Liver (tissue), 3 donors: ENCODE data around the gene TACC3.
A peak's percentile ranks its signal among the peaks of the same experiment; 100 is the strongest.

Experiments
- CTCF ChIP-seq: fragments of 150-350 bp; IDR thresholded peaks from 2 replicates; pipeline ENCODE4 v1.5.1; 2017; ENCODE audit warnings: improper control_type of control experiment, low read depth, low read length; ENCODE audit not compliant: missing input control
- FOXA1 ChIP-seq: IDR thresholded peaks from 2 replicates; pipeline ENCODE4 v1.6.1; 2016; ENCODE audit warnings: antibody characterized with exemption
- GABPA ChIP-seq, 2 donors: IDR thresholded peaks in 1 of 2; conservative IDR thresholded peaks in 1 of 2; 2 replicates each; pipeline ENCODE4 v1.6.1; 2016; ENCODE audit warnings: antibody characterized with exemption in 2 of 2, mild to moderate bottlenecking in 1 of 2, moderate library complexity in 1 of 2
- JUND ChIP-seq, 2 donors: IDR thresholded peaks; 2 replicates each; pipeline ENCODE4 v1.6.1; 2016; ENCODE audit warnings: antibody characterized with exemption in 2 of 2
- MAX ChIP-seq: IDR thresholded peaks from 2 replicates; pipeline ENCODE4 v1.6.1; 2016; ENCODE audit warnings: antibody characterized with exemption
- NR2F2 ChIP-seq: IDR thresholded peaks from 2 replicates; pipeline ENCODE4 v1.6.1; 2016; ENCODE audit warnings: antibody characterized with exemption
- RAD21 ChIP-seq, 2 donors: IDR thresholded peaks; 2 replicates each; pipeline ENCODE4 v1.6.1; 2016; ENCODE audit warnings: antibody characterized with exemption in 2 of 2, mild to moderate bottlenecking in 2 of 2
- REST ChIP-seq: IDR thresholded peaks from 2 replicates; pipeline ENCODE4 v1.6.1; 2016; ENCODE audit warnings: antibody characterized with exemption, mild to moderate bottlenecking
- RXRA ChIP-seq, 2 donors: IDR thresholded peaks; 2 replicates each; pipeline ENCODE4 v1.6.1; 2017 to 2018; ENCODE audit warnings: antibody characterized with exemption in 2 of 2, mild to moderate bottlenecking in 1 of 2
- SP1 ChIP-seq: IDR thresholded peaks from 2 replicates; pipeline ENCODE4 v1.6.1; 2018; ENCODE audit warnings: antibody characterized with exemption, mild to moderate bottlenecking
- TAF1 ChIP-seq: conservative IDR thresholded peaks from 2 replicates; pipeline ENCODE4 v1.6.1; 2016; ENCODE audit warnings: antibody characterized with exemption, mild to moderate bottlenecking
- YY1 ChIP-seq: IDR thresholded peaks from 2 replicates; pipeline ENCODE4 v1.6.1; 2016; ENCODE audit warnings: antibody characterized with exemption, mild to moderate bottlenecking
- ZBTB33 ChIP-seq: IDR thresholded peaks from 2 replicates; pipeline ENCODE4 v1.6.1; 2016; ENCODE audit warnings: antibody characterized with exemption
- donor health status: healthy.
- donor health status: healthy.

- TF ChIP-seq CTCF (peak; percentile 7), RAD21 (IDR thresholded peaks at IDR 0.05) (no peak), FOXA1 (no peak), YY1 (peak; percentile 69), ZBTB33 (no peak), JUND (IDR thresholded peaks at IDR 0.05) (no peak), RXRA (IDR thresholded peaks at IDR 0.05) (peak; percentile 43 to 56), REST (peak; percentile 78), GABPA (IDR thresholded peaks at IDR 0.05 in 1 of 2, conservative IDR thresholded peaks at IDR 0.05 in 1 of 2) (peak; percentile 59 to 86), NR2F2 (no peak), MAX (no peak), SP1 (peak; percentile 70), TAF1 (no peak)
Measured at GRCh38 chr4:1721003-1721665, at the start of gene TACC3, which contains the start of gene TMEM129.
